ENCODE measurements around the gene CPA5.

- TF ChIP-seq CTCF (conservative IDR thresholded peaks at IDR 0.05; ENCODE audit: low read length): no peak
- TF ChIP-seq EZH2phosphoT487 (IDR thresholded peaks at IDR 0.05; ENCODE audit: borderline replicate concordance, low read depth, low read length): no peak
Observed at GRCh38 chr7:130297628-130298543, 46.7 kb upstream of the CPA5 start.

Measured in OCI-LY7 (cell line).